ENCODE measurements around the gene RARG. TPM values are rescaled to one million over a fixed set of nuclear protein-coding genes. Genes with fewer than 3 reads are reported as not detected.

RARG gene
- 56.8 and 62.0 TPM in 2 replicates for total RNA-seq

DNA sequence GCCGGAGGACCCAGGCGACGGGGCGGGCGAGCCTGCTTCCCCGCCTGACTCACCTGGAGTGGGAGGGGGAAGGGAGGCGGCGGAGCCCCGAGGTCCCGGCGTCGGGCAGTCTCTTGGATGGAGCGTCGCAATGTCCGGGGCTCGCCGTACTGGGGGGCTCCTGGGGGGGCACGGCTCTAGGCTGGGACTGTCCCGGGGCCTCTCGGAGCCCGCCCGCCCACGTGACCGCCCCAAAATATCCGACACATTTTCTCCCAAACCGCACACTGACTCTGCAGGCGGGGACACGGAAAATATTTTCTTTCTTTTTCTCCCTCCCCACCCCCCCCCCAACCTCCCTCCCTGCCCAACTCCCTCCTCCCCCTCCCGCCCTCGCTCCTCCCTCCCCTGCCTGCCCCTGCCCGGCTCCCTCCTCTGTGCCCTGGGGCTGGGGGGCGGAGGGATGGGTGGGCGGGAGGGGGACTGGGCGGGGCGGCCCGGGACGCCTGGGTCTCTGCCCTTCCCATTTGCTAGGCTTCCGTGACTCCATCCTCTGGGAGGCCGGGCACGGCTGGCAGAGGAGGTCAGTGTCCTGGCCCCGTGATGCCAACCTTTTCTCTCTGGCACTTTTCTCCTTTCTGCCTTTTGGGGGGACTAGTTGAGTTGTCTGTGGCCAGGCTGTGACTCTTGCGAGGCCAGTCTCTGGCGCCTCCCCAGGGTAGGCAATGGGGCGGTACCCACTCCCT, at the start of gene RARG:
RARG (minus strand) TSS at position 289 of the 725 bp plus-strand sequence. CDS start 4,664 bp downstream, outside the sequence.
- intact Hi-C loops (cut with micrococcal nuclease), result loop anchor here (1.0 kb wide), 2 partner anchors 12 to 19 kb away; no protein-coding TSS in a partner anchor

DNA sequence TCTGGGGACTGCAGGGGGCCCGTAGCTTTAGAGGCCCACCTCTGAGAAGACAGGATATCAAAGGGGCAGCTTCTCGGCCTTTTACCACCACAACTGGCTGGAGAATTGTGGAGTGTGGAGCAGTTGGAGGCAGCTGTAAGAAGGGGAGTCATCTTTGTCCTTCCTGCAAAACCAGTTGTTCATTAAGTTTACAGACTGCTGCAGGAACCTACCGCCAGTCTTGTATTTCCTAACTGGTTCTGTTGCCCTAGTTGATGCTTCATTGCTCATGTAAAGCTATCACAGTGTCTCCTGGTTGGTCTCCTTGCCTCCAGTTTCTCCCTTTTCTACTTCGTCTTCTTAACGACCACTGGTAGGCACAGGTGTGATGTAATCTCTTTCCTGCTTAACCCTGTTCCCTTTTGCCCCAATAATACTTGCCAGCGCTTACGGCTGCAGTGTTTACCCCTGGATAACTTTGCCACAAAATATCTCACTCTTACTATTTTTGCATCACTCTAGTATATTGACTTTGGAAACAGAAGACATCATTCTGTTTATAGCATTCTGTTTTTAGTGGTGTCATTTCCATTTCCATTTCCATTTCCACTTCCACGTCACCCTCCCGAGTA, 48.0 kb upstream of the RARG start:
- intact Hi-C loops (cut with micrococcal nuclease), result no loop called here

DNA sequence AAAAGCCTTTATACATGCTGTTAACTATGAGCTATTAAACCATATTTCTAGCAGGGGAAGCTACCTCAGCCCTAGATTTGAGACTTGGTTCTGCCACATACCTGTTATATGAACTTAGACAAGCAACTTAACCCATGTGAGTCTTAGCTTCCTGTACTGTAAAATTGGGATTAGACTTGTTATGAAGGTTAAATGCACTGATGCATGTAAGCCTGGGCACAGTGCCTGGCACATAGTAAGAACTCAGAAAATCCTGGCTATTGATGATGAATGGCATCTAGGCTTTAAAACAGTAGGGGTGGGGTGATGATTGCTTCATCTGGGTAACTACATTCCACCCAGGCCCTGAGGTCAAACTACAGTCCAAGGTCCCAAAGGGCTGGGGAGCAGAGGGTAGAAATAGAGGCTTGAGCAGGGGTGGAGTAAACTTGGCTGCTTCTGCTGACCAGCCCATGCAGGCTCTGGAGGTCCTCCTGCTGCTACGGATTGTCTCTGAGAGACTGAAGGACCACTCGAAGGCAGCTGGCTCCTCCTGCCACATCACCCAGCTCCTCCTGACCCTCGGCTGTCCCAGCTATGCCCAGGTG, 47.4 kb upstream of the RARG start:
- intact Hi-C loops (cut with micrococcal nuclease), result no loop called here

DNA sequence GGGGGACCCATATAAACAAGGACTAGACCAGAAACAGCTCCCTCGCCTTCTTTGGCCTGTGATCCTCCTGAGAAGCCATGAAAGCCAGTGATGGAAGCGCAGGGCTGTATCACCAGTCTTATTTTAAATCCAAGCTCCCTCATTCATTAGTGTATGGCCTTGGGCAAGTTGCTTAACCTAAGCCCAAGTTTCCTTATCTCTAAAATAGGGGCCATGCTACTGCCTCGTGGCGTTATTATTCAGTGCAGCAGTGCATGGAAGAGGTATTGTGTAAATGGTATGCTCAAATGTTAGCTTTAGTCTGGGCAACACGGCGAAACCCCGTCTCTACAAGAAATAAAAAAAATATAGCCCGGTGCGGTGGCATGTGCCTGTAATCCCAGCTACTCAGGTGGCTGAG, 46.0 kb upstream of the RARG start:
- intact Hi-C loops (cut with micrococcal nuclease), result no loop called here

DNA sequence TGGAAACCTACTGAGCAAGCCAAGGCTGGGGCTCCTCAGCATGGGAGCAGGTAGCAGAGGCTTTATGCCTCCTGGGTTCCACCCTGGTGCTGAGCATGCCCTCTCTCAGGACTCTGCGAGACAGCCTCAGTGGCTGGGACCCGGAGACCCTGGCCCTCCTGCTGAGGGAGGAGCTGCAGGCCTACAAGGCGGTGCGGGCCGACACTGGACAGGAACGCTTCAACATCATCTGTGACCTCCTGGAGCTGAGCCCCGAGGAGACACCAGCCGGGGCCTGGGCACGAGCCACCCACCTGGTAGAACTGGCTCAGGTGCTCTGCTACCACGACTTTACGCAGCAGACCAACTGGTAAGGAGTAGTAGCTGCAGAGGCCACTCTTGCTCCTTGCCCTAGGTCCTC, 44.5 kb upstream of the RARG start:
- intact Hi-C loops (cut with micrococcal nuclease), result no loop called here

DNA sequence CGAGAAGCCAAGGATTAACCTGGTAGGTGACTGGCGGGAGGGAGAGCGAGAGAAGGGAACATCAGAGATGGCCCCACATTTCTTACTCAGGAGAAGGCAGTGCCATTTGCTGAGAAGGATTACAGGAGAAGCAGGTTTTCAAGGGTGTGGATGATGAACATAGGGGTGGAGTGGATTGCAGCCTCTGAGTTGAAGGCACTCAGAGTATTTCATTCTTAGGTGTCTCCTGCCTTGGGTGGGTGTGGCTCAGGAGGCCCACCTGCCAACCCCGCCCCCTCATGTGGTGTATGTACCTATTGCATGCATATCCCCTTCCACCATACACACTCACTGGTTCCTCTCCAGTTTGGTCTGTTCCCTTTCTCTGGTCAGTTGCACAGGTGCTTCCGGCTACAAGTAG, 42.4 kb upstream of the RARG start:
- intact Hi-C loops (cut with micrococcal nuclease), result no loop called here

DNA sequence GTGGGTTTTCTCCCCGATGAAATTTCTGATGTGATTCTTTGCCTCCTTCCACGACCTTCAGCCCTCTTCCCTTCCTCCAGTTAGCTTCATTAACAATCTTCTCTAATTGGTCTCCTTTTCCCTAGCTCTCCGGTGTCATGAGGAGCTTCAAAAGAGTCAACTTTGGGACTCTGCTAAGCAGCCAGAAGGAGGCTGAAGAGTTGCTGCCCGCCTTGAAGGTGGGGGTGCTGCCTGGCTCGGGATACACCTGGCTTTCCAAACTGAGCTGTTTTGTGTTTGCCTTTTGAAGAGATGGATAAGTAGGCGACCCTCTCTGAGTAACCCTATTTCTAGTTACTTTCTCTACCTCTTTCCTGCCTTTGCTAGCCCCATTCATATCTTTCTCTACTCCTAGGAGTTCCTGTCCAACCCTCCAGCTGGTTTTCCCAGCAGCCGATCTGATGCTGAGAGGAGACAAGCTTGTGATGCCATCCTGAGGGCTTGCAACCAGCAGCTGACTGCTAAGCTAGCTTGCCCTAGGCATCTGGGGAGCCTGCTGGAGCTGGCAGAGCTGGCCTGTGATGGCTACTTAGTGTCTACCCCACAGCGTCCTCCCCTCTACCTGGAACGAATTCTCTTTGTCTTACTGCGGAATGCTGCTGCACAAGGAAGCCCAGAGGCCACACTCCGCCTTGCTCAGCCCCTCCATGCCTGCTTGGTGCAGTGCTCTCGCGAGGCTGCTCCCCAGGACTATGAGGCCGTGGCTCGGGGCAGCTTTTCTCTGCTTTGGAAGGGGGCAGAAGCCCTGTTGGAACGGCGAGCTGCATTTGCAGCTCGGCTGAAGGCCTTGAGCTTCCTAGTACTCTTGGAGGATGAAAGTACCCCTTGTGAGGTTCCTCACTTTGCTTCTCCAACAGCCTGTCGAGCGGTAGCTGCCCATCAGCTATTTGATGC, 36.9 kb upstream of the RARG start:
- intact Hi-C loops (cut with micrococcal nuclease), result loop anchor here (1.0 kb wide), 10 partner anchors 17 to 232 kb away; partner anchors contain the start of genes AAAS, CSAD, MYG1 and PFDN5

DNA sequence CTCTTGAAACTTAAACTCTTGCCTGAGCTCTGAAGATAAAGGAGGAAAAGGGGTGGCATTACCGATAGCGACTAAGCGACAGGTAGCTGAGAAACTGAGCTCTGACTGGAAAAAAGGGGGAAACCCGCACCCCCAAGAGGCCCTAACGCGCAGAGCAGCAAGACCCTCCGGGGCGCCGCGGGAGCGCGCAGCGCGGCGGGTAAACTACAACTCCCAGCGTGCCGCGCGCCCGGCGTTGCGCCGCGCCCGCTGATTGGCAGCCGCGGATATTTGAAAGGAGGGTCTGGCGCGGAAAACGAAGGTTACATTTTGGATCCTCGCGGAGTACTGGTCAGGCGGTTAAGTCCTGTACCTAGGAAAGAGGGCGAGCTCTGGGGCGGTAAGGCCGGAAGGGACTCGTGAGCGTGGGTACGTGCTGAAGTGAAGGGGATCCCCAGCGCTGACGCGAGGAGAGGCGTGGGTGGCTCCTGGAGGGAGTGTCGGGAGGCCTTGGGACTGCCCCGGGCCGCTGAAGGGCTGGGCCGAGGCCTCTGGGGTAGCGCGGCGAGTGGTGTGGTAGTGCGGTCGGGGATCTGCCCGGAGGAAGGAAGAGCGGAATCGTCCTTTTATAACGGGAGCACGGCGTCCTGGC, 36.1 kb upstream of the RARG start, which contains the start of gene ESPL1:
ESPL1 (plus strand) TSS at position 301 of the 631 bp plus-strand sequence. CDS start 468 bp downstream, outside the sequence.
- intact Hi-C loops (cut with micrococcal nuclease), result loop anchor here (1.0 kb wide), 10 partner anchors 16 to 233 kb away; partner anchors contain the start of genes AAAS, CSAD, MYG1 and PFDN5

DNA sequence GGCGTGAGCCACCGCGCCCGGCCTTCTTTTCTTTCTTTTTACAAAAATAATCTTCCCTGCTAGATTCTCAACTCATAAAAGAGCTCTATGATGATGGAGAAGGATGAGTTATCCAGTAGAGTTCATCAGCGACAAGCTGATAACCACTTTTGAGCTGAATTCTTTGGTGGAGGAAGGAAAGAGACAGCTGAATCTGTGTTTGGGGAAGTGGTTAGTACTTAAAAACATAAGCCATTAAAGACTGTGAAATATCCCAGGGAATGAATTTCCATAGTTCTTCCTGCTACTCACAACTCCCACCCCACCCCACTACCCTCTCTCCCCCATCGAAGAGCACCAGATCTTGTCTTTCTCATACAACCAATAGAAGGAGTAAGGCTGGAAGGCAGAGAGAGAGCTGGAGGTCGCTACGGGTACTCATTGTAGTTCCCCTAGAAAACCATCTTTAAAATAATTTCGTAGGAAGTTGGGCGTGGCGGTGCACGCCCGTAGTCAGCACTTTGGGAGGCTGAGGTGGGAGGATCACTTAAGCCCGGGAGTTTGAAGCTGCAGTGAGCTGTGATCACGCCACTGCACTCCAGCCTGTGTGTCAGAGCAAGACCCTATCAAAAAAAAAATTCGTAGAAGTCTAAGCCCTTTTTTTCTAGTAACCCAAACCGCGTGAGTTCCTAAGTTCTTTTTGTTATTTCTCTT, 35.4 kb upstream of the RARG start:
- intact Hi-C loops (cut with micrococcal nuclease), result no loop called here

DNA sequence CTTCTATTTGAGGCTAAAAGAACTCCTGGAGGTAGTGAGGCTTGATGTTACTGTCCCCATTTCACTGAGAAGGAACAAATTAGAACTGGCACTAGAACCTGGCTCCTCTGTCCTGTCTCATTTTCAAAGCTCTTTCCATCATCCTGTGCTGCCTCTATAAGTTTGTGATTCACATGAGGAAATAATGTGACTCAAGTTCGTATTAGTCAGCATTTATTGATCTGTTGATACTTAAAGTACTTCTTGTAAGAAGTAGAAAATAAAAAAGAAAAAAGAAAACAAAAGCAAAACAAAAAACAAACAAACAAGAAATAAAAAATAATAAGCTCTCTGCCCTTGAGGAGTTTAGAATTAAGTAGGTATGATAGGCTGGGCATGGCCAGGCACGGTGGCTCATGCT, 33.8 kb upstream of the RARG start:
- intact Hi-C loops (cut with micrococcal nuclease), result no loop called here

DNA sequence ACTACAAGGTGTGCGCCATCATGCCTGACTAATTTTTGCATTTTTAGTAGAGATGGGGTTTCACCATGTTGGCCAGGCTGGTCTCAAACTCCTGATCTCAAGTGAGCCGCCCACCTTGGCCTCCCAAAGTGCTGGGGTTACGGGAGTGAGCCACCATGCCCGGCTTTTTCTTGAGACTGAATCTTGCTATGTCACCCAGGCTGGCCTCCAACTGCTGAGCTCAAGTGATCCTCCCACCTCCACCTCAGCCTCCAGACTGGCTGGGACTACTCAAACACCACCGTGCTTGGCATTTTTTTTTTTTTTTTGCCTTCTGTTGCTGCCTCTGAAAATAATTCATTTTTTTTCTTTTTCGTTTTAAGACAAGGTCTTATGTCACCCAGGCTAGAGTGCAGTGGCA, 27.9 kb upstream of the RARG start:
- intact Hi-C loops (cut with micrococcal nuclease), result no loop called here

DNA sequence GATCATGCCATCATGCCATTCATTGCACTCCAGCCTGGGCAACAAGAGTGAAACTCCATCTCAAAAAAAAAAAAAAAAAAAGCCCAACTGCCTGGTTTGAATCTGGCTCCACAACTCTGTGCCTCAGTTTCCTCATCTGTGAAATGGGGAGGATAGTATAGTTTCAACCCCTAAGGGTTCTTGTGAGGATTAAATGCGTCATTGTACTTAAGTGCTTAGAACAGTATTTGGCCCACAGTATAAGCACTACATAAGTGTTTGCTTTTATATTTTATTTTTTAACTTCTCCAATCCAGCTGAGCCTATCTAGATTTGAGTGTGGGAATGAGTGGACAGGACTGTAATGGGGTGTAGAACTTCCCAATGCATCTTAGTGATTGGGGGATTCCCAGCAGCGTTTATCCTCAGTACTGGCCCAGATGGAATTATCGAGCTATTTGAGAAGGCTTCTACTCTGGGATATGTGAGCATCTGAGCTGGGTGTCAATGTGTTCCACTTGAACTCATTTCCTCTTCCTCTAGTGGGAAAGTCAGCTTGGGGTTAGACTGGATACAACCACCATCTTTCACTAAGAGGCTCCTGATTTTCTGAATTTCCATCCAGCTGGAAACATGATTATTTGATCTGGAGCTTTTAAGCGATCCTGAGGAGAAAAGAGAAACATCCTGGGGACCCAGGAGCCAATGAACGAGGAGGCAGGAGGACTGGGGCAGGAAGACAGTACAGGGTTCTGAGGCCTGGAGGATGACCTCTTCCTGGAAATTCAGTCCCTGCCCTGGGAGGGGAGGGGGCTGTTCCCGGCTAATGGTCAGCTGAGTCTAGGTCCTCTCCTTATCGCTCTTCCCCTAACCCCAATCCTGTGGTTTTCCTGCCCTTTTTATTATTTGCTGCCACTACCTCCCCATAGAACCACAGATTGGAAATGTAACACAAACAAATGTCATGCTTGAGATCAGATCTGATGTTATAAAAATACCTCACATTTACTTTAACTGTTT, 26.8 kb upstream of the RARG start:
- intact Hi-C loops (cut with micrococcal nuclease), result no loop called here

DNA sequence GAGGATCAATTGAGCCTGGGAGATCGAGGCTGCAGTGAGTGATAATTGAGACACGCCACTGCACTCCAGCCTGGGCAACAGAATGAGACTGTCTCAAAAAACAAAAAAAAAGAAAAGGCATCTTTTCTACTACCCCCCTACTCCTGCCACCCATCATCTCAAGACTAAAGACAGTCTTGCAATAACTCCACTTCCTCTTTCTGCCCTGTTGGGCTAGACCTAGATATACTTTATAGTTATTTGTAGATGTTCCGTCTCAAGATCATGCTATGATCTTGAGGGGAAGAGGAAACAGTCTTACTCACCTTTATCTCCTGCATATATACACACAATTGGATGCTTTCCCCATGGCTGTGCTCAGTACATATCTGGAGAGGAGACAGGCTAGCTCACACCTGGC, 24.0 kb upstream of the RARG start:
- intact Hi-C loops (cut with micrococcal nuclease), result no loop called here

DNA sequence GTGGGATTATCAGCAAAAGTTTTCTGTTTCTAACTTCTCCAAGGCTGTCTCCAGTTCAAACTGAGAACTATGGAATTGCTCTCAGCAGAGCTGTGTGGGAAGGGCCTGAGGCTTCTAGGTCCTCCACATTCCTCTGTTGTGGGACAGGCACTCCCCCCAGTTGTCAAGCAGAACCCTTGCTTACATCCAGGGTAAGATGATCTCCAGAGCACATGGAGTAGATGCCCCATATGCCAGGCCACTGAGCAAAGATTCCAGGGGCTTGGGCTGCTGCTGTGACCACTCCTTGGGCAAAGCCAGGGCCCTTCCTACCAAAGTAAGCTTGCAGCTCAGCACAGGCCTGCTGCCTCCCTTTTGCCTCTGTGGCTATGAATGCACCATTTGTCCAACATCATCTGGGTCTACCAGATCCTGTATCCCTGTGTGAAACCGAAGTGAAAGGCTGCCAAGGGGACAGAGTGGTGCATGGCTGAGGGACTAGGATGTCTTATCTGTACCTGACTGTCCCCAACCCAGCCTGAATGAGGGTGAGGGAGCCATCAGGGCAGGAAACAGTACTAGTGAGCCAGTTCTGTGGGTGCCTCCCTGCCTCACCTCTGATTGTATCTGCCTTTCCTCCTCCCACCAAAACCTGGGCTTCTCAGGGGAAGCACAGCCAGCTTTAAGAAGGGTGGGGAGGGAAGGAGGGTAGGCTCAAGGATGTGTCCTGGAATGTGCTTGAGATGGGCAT, 23.0 kb upstream of the RARG start:
- intact Hi-C loops (cut with micrococcal nuclease), result no loop called here

DNA sequence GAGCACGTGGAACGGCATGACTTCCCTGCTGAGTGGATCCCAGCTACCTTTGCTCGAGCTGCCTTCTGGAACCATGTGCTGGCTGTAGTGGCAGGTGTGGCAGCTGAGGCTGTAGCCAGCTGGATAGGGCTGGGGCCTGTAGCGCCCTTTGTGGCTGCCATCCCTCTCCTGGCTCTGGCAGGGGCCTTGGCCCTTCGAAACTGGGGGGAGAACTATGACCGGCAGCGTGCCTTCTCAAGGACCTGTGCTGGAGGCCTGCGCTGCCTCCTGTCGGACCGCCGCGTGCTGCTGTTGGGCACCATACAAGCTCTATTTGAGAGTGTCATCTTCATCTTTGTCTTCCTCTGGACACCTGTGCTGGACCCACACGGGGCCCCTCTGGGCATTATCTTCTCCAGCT, 21.3 kb upstream of the RARG start:
- intact Hi-C loops (cut with micrococcal nuclease), result loop anchor here (2.0 kb wide), 1 partner anchor 42 kb away; the partner anchor contains the start of gene PFDN5

DNA sequence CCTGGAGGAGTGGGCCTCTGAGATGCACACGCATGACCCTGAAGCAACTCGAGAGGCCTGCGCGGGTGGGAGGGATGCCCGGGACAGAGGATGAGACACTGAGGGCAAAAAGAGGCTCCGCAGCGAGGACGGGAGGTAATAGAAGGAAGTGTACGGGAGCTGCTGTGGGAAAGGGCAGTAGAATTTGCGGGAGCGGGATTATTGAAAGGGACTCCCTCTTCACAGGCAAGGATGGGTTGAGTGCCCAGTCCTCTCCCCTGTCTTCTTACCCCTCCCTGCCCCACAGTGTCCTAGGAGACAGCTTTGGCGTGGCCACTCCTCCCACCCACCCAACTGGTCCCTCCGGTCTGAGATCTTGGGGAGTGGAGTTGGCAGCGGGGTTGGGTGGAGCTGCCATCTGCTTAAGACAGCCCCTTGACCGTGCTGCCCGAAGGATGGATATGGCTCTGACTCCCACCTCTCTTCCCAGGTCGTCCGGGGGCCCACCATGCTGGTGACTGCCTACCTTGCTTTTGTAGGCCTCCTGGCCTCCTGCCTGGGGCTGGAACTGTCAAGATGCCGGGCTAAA, 20.4 kb upstream of the RARG start:
- intact Hi-C loops (cut with micrococcal nuclease), result loop anchor here (1.0 to 2.0 kb wide), 4 partner anchors 16 to 246 kb away; partner anchors contain the start of genes CSAD, EIF4B, ESPL1 and PFDN5
